Umbilical cord (tissue), 1 donor: ENCODE measurements around the gene OR1K1. TPM values are rescaled to one million over a fixed set of nuclear protein-coding genes. Genes with fewer than 3 reads are reported as not detected.

Experiments used
- total RNA-seq: library from RNA; depleted of rRNA; stranded (reverse); fragments of >200 nt; gene quantifications from one replicate; pipeline ENCODE4 v1.2.3, GENCODE V29; 2014; ENCODE audit warnings: low replicate concordance; ENCODE audit not compliant: insufficient read depth

The OR1K1 gene
- total RNA-seq, 1 donor from 2014 or later: not detected

Other genes with a start within 250 kb of the OR1K1 start
- 0.72 TPM for gene OR1N2, start 247.0 kb upstream of the OR1K1 start, total RNA-seq
- gene OR1L8, start 216.7 kb upstream of the OR1K1 start, total RNA-seq: not detected
- gene OR1Q1, start 185.4 kb upstream of the OR1K1 start, total RNA-seq: 9.6 TPM
- 0.72 TPM for gene OR1B1, start 142.5 kb upstream of the OR1K1 start, total RNA-seq
- gene OR1L1, start 138.4 kb upstream of the OR1K1 start, total RNA-seq: not detected
- gene OR1L3, start 125.0 kb upstream of the OR1K1 start, total RNA-seq: not detected
- gene OR1L4, start 76.1 kb upstream of the OR1K1 start, total RNA-seq: not detected
- 1.2 TPM for gene OR1L6, start 57.8 kb upstream of the OR1K1 start, total RNA-seq
- 1.2 TPM for gene OR5C1, start 11.2 kb upstream of the OR1K1 start, total RNA-seq
- gene PDCL, start 28.5 kb downstream of the OR1K1 start, total RNA-seq: 24.1 TPM
- 44.1 TPM for gene RC3H2, start 105.2 kb downstream of the OR1K1 start, total RNA-seq
- gene ZBTB6, start 113.2 kb downstream of the OR1K1 start, total RNA-seq: 13.2 TPM
- 4.3 TPM for gene ZBTB26, start 131.4 kb downstream of the OR1K1 start, total RNA-seq
- 226 TPM for gene RABGAP1, start 140.9 kb downstream of the OR1K1 start, total RNA-seq
- 20.9 TPM for gene GPR21, start 233.5 kb downstream of the OR1K1 start, total RNA-seq